Common myeloid progenitor, CD34-positive (primary cell): Measurements from ENCODE around the gene KCTD8.

Experiments used
- CTCF ChIA-PET: fragments of 350-600 bp; sonication (Branson Sonifier 250); formaldehyde crosslinking; loops from one replicate; lab custom pipeline; 2021; ENCODE audit warnings: antibody characterized with exemption; lab: Charles Lee
- POLR2A ChIA-PET: fragments of 350-600 bp; sonication (Branson Sonifier 250); formaldehyde crosslinking; loops from one replicate; lab custom pipeline; 2021; ENCODE audit warnings: antibody characterized with exemption; lab: Charles Lee
- DNase-seq, 3 donors: peaks; one replicate each; pipeline versions ENCODE4 v3.0.0 to v3.0.0-alpha.2; 2013
- H3K27ac ChIP-seq, 2 experiments: 1 replicate in 1 of 2; 2 replicates in 1 of 2; pipeline ENCODE4 v1.7.0; 2013; ENCODE audit warnings: inconsistent platforms in 2 of 2, low read length in 2 of 2, mild to moderate bottlenecking in 2 of 2, low read depth in 1 of 2, moderate library complexity in 1 of 2; ENCODE audit not compliant: severe bottlenecking in 2 of 2, insufficient read depth in 1 of 2, poor library complexity in 1 of 2
- H3K27me3 ChIP-seq, 5 experiments: replicated peaks in 2 of 5; 1 replicate in 3 of 5; 2 replicates in 2 of 5; pipeline versions ENCODE4 v1.6.1 to v1.7.0; 2013; ENCODE audit warnings: low read length in 4 of 5, mild to moderate bottlenecking in 2 of 5, moderate library complexity in 2 of 5, inconsistent platforms in 1 of 5; ENCODE audit not compliant: insufficient read depth in 5 of 5, control insufficient read depth in 4 of 5
- H3K36me3 ChIP-seq, 4 experiments: 1 replicate in 2 of 4; 2 replicates in 2 of 4; pipeline versions ENCODE4 v1.6.1 to v1.7.0; 2013; ENCODE audit warnings: low read length in 3 of 4, control low read depth in 1 of 4, mild to moderate bottlenecking in 1 of 4; ENCODE audit not compliant: control insufficient read depth in 4 of 4, insufficient read depth in 4 of 4
- H3K4me1 ChIP-seq, 4 experiments: 1 replicate in 3 of 4; 2 replicates in 1 of 4; pipeline versions ENCODE4 v1.6.1 to v1.7.1; 2013; ENCODE audit warnings: low read length in 3 of 4, mild to moderate bottlenecking in 3 of 4, control low read depth in 1 of 4, inconsistent platforms in 1 of 4, moderate library complexity in 1 of 4; ENCODE audit not compliant: control insufficient read depth in 4 of 4, insufficient read depth in 4 of 4; ENCODE audit errors: control extremely low read depth in 1 of 4
- H3K4me3 ChIP-seq, 7 experiments: 1 replicate in 4 of 7; 2 replicates in 3 of 7; pipeline versions ENCODE4 v1.5.1 to v1.7.0; 2013; ENCODE audit warnings: mild to moderate bottlenecking in 7 of 7, low read length in 6 of 7, moderate library complexity in 6 of 7, inconsistent platforms in 2 of 7, low read depth in 2 of 7, control low read depth in 1 of 7; ENCODE audit not compliant: insufficient read depth in 4 of 7, control insufficient read depth in 1 of 7; ENCODE audit errors: extremely low read depth in 1 of 7
- H3K9me3 ChIP-seq, 5 experiments: 1 replicate in 4 of 5; 2 replicates in 1 of 5; pipeline versions ENCODE4 v1.6.1 to v1.7.1; 2013; ENCODE audit warnings: low read length in 4 of 5, mild to moderate bottlenecking in 2 of 5, inconsistent platforms in 1 of 5, low read depth in 1 of 5, moderate library complexity in 1 of 5; ENCODE audit not compliant: control insufficient read depth in 4 of 5, insufficient read depth in 2 of 5; ENCODE audit errors: control extremely low read depth in 1 of 5
- WGBS: methylation state at CpG from one replicate; pipeline ENCODE4 v1.1.5; 2013; ENCODE audit not compliant: insufficient coverage; 5-methylcytosine and 5-hydroxymethylcytosine counted together

Gene KCTD8

GRCh38 chr4:44326741-44327140 is 121.9 kb downstream of the KCTD8 start:
- Histone ChIP-seq H3K4me3 (no peak overlapping the region), H3K27ac (no peak overlapping the region), H3K27me3 (no peaks in the 10 kb centered on the region), H3K36me3 (no peaks in the 10 kb centered on the region), H3K4me1 (no peaks in the 10 kb centered on the region), H3K9me3 (no peaks in the 10 kb centered on the region)
- POLR2A ChIA-PET: no interaction called here
- CTCF ChIA-PET: no interaction called here
- no peak for DNase-seq
- WGBS: no CpG with 5 or more reads among the region's 2 CpGs

GRCh38 chr4:44320833-44321232 is 127.8 kb downstream of the KCTD8 start:
- POLR2A ChIA-PET: no interaction called here
- Histone ChIP-seq H3K4me1 (no peaks in the 10 kb centered on the region), H3K36me3 (no peaks in the 10 kb centered on the region), H3K27ac (no peak overlapping the region), H3K4me3 (no peak overlapping the region), H3K27me3 (no peaks in the 10 kb centered on the region), H3K9me3 (no peaks in the 10 kb centered on the region)
- DNase-seq: no peak
- WGBS: 100% methylated on average over 1 of the region's 2 CpGs
- CTCF ChIA-PET: no interaction called here

GRCh38 chr4:44319129-44319528 is 129.5 kb downstream of the KCTD8 start:
- Histone ChIP-seq H3K27me3 (no peaks in the 10 kb centered on the region), H3K9me3 (no peaks in the 10 kb centered on the region), H3K36me3 (no peaks in the 10 kb centered on the region), H3K4me3 (no peak overlapping the region), H3K27ac (no peak overlapping the region), H3K4me1 (no peaks in the 10 kb centered on the region)
- no peak for DNase-seq
- WGBS: 100% methylated on average over 2 of the region's 3 CpGs
- ChIA-PET CTCF (no interaction called here), POLR2A (no interaction called here)

GRCh38 chr4:44313702-44314101 is 134.9 kb downstream of the KCTD8 start:
- ChIA-PET CTCF (no interaction called here), POLR2A (no interaction called here)
- WGBS: 100% methylated on average over 1 of the region's 1 CpG
- DNase-seq: no peak
- H3K36me3 ChIP-seq: no peaks in the 10 kb centered on the region
- H3K27me3 ChIP-seq: no peaks in the 10 kb centered on the region
- no peak overlapping the region for H3K4me3 ChIP-seq
- no peaks in the 10 kb centered on the region for H3K9me3 ChIP-seq
- no peaks in the 10 kb centered on the region for H3K4me1 ChIP-seq
- H3K27ac ChIP-seq: no peak overlapping the region

GRCh38 chr4:44287505-44287904 is 161.1 kb downstream of the KCTD8 start:
- ChIA-PET CTCF (no interaction called here), POLR2A (no interaction called here)
- no peak for DNase-seq
- H3K4me1 ChIP-seq: no peaks in the 10 kb centered on the region
- no peaks in the 10 kb centered on the region for H3K27me3 ChIP-seq
- no CpG with 5 or more reads among the region's 1 CpG for WGBS
- H3K36me3 ChIP-seq: no peaks in the 10 kb centered on the region
- no peak overlapping the region for H3K27ac ChIP-seq
- H3K9me3 ChIP-seq: peaks cover 0 to 2% (median 0%) of the 10 kb centered on the region in 5 experiments
- no peak overlapping the region for H3K4me3 ChIP-seq

GRCh38 chr4:44279469-44279868 is 169.1 kb downstream of the KCTD8 start:
- Histone ChIP-seq H3K27ac (no peak overlapping the region), H3K4me1 (no peaks in the 10 kb centered on the region), H3K9me3 (peaks cover 0 to 2% (median 0%) of the 10 kb centered on the region in 5 experiments), H3K4me3 (no peak overlapping the region), H3K27me3 (no peaks in the 10 kb centered on the region), H3K36me3 (no peaks in the 10 kb centered on the region)
- WGBS: no CpG with 5 or more reads among the region's 1 CpG
- CTCF ChIA-PET: no interaction called here
- POLR2A ChIA-PET: no interaction called here
- no peak for DNase-seq

GRCh38 chr4:44279066-44279465 is 169.5 kb downstream of the KCTD8 start:
- Histone ChIP-seq H3K27me3 (no peaks in the 10 kb centered on the region), H3K9me3 (peaks cover 0 to under 1% (median 0%) of the 10 kb centered on the region in 5 experiments), H3K36me3 (no peaks in the 10 kb centered on the region), H3K27ac (no peak overlapping the region), H3K4me3 (no peak overlapping the region), H3K4me1 (no peaks in the 10 kb centered on the region)
- no peak for DNase-seq
- WGBS: 100% methylated on average over 1 of the region's 1 CpG
- POLR2A ChIA-PET: no interaction called here
- CTCF ChIA-PET: no interaction called here
